Measurements from ENCODE around the gene TNFRSF12A. TPM values are rescaled to one million over a fixed set of nuclear protein-coding genes. Genes with fewer than 3 reads are reported as not detected.

The TNFRSF12A gene
- total RNA-seq, 1 experiment from 2014 or later: 156 TPM

GRCh38 chr16:3023669-3024478 is 3.7 kb downstream of the TNFRSF12A start, which contains the start of the genes HCFC1R1 and THOC6:
TSS of gene HCFC1R1 (minus strand) at chr16:3023942. CDS start at chr16:3023941, 1 bp downstream.
TSS of gene THOC6 (plus strand) at chr16:3024035. CDS start at chr16:3024327, 292 bp downstream.
- ChIA-PET POLR2A (interaction anchor here (0.6 kb wide), 3 partner anchors 19 to 1145 kb away, joined by 3 read pairs; no protein-coding TSS in a partner anchor), CTCF (interaction anchor here (0.7 kb wide), 1 partner anchor 20 kb away, joined by 4 read pairs; no protein-coding TSS in a partner anchor)
- intact Hi-C loops (cut with micrococcal nuclease; ENCODE audit: unreplicated experiment): no loop called here
- peak; percentile 96 for DNase-seq (ENCODE audit: low read depth, low spot score)
- in situ Hi-C loops (cut with HindIII; ENCODE audit: low pct_unique_long_range_greater_than_20kb, low sequenced_read_pairs): no loop called here
- Histone ChIP-seq H3K4me3 (ENCODE audit: low read depth in 2 of 2, low read length in 2 of 2) (peak within 1 kb of the TSS; percentile 94 to 95), H3K36me3 (ENCODE audit: control insufficient read depth, insufficient read depth, low read length) (peaks cover 9% of the 10 kb centered on the region), H3K27ac (ENCODE audit: low read length) (peak within 1 kb of the TSS; percentile 99), H3K4me1 (ENCODE audit: control insufficient read depth, insufficient read depth, low read length) (peaks cover 19% of the 10 kb centered on the region), H3K27me3 (ENCODE audit: control insufficient read depth, insufficient read depth, low read length) (no peaks in the 10 kb centered on the region), H3K9me3 (ENCODE audit: control insufficient read depth, insufficient read depth, low read depth, low read length) (no peaks in the 10 kb centered on the region)
- no TSS peak for BruUV-seq (replicated peaks)
- peak; percentile 56; the same call in 1 of the 2 replicates for TF ChIP-seq SIN3A (IDR thresholded peaks at IDR 0.05; ENCODE audit: borderline replicate concordance, insufficient read depth, low read depth, low read length)
- TF ChIP-seq TCF7L2 (IDR thresholded peaks at IDR 0.05; ENCODE audit: low read depth, low read length): peak; percentile 38; the same call in 1 of the 2 replicates
- no peak for TF ChIP-seq REST (IDR thresholded peaks at IDR 0.05; ENCODE audit: insufficient read depth in 1 of 2, low read depth in 2 of 2, low read length in 1 of 2)
- TF ChIP-seq, protein P1, sequence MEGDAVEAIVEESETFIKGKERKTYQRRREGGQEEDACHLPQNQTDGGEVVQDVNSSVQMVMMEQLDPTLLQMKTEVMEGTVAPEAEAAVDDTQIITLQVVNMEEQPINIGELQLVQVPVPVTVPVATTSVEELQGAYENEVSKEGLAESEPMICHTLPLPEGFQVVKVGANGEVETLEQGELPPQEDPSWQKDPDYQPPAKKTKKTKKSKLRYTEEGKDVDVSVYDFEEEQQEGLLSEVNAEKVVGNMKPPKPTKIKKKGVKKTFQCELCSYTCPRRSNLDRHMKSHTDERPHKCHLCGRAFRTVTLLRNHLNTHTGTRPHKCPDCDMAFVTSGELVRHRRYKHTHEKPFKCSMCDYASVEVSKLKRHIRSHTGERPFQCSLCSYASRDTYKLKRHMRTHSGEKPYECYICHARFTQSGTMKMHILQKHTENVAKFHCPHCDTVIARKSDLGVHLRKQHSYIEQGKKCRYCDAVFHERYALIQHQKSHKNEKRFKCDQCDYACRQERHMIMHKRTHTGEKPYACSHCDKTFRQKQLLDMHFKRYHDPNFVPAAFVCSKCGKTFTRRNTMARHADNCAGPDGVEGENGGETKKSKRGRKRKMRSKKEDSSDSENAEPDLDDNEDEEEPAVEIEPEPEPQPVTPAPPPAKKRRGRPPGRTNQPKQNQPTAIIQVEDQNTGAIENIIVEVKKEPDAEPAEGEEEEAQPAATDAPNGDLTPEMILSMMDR (IDR thresholded peaks at IDR 0.05): no peak
- peak; percentile 94 for TF ChIP-seq POLR2AphosphoS5 (IDR thresholded peaks at IDR 0.05; ENCODE audit: low read depth, low read length)
- peak; percentile 61 for ATAC-seq

DNA sequence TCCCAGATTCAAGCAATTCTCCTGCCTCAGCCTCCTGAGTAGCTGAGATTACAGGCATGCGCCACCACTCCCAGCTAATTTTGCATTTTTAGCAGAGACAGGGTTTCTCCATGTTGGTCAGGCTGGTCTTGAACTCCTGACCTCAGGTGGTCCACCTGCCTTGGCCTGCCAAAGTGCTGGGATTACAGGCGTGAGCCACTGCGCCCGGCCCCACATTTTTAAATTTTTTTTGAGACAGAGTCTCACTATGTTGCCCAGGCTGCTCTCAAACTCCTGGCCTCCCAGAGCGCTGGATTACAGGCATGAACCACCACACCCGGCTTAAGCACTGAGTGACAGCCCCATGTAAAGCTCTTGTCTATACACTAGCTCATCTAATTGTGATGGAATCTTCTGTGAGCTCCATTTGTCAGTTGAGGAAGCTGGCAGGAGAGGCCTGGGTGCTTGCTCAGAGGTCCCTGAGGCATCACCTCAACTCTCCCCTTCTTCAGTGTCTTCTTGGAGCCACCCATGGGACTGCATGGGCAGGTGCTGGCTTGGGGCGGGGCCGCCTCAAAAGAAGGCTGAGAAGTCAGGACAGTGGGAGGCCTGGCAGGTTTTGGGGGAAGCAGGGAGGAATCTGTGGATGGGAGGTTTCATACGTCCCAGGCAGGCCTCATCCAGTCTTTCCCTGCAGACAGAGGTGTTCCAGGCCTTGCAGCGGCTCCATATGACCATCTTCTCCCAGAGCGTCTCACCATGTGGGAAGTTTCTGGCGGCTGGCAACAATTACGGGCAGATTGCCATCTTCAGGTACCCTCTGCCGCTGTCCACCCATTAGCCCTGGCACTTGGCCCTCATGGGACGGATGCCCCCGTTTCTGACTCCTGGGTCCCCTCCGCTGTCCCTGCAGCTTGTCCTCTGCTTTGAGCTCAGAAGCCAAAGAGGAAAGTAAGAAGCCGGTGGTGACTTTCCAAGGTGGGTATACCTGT is 5.1 kb downstream of the TNFRSF12A start:
- H3K4me1 ChIP-seq (ENCODE audit: control insufficient read depth, insufficient read depth, low read length): peaks cover 15% of the 10 kb centered on the region
- no peak overlapping the region for H3K27ac ChIP-seq (ENCODE audit: low read length)
- TF ChIP-seq TCF7L2 (IDR thresholded peaks at IDR 0.05; ENCODE audit: low read depth, low read length) (no peak), SIN3A (IDR thresholded peaks at IDR 0.05; ENCODE audit: borderline replicate concordance, insufficient read depth, low read depth, low read length) (no peak), POLR2AphosphoS5 (IDR thresholded peaks at IDR 0.05; ENCODE audit: low read depth, low read length) (no peak), REST (IDR thresholded peaks at IDR 0.05; ENCODE audit: insufficient read depth in 1 of 2, low read depth in 2 of 2, low read length in 1 of 2) (no peak)
- TF ChIP-seq, protein P1 (IDR thresholded peaks at IDR 0.05): no peak
- H3K4me3 ChIP-seq (ENCODE audit: low read depth in 2 of 2, low read length in 2 of 2): no peak overlapping the region; a peak in 1 of 4 replicates
- ATAC-seq (no peak), DNase-seq (ENCODE audit: low read depth, low spot score) (no peak)
- ChIA-PET CTCF (no interaction called here), POLR2A (no interaction called here)
- H3K9me3 ChIP-seq (ENCODE audit: control insufficient read depth, insufficient read depth, low read depth, low read length): no peaks in the 10 kb centered on the region
- BruUV-seq (replicated peaks): no TSS peak
- H3K27me3 ChIP-seq (ENCODE audit: control insufficient read depth, insufficient read depth, low read length): no peaks in the 10 kb centered on the region
- H3K36me3 ChIP-seq (ENCODE audit: control insufficient read depth, insufficient read depth, low read length): peaks cover 9% of the 10 kb centered on the region
- intact Hi-C loops (cut with micrococcal nuclease; ENCODE audit: unreplicated experiment): no loop called here
- in situ Hi-C loops (cut with HindIII; ENCODE audit: low pct_unique_long_range_greater_than_20kb, low sequenced_read_pairs): no loop called here
